GM12873 (cell line): ENCODE data around the gene C1orf21.

ENCODE experiments used
- CTCF ChIP-seq: IDR thresholded peaks from 2 replicates; pipeline ENCODE4 v1.5.1; 2012; ENCODE audit warnings: low read depth, mild to moderate bottlenecking, moderate library complexity, low read length, control low read depth; ENCODE audit not compliant: insufficient read depth; ENCODE audit errors: missing control alignments

The C1orf21 gene

GRCh38 chr1:184386312-184387068, at the start of gene C1orf21:
C1orf21 (plus strand) TSS chr1:184387029; CDS start chr1:184477510, 90,481 bp downstream.
- TF ChIP-seq CTCF, result no peak

- TF ChIP-seq CTCF, result no peak
Observed at GRCh38 chr1:184340984-184341383, 45.8 kb upstream of the C1orf21 start.

- no peak for TF ChIP-seq CTCF
Observed at GRCh38 chr1:184350573-184350972, 36.3 kb upstream of the C1orf21 start.

- TF ChIP-seq CTCF, result no peak
Observed at GRCh38 chr1:184351416-184351975, 35.3 kb upstream of the C1orf21 start.

- TF ChIP-seq CTCF, result no peak
Observed at GRCh38 chr1:184352776-184353175, 34.1 kb upstream of the C1orf21 start.

GRCh38 chr1:184354719-184355118, 32.1 kb upstream of the C1orf21 start:
- TF ChIP-seq CTCF, result no peak

- TF ChIP-seq CTCF, result no peak
Observed at GRCh38 chr1:184356891-184357290, 29.9 kb upstream of the C1orf21 start.
